ENCODE measurements around the gene SIDT1. TPM values are rescaled to one million over a fixed set of nuclear protein-coding genes. Genes with fewer than 3 reads are reported as not detected.

The SIDT1 gene
- total RNA-seq, 2 donors from 2014 or later, result 34.5 to 44.1 TPM

GRCh38 chr3:113664523-113665094, 132.3 kb downstream of the SIDT1 start:
- DNase-seq (ENCODE audit: low spot score) (no peak), ATAC-seq (no peak)
- peaks cover 14 to 16% of the 10 kb centered on the region in 2 donors for H3K4me1 Mint-ChIP-seq (ENCODE audit: low read depth in 2 of 2)
- no peaks in the 10 kb centered on the region for H3K27me3 Mint-ChIP-seq
- H3K9me3 Mint-ChIP-seq, result no peaks in the 10 kb centered on the region
- H3K4me3 Mint-ChIP-seq, result no peak overlapping the region
- H3K36me3 Mint-ChIP-seq, result peaks cover 15% of the 10 kb centered on the region
- H3K27ac Mint-ChIP-seq, result peak overlapping the region in 1 of 2 donors; percentile 26

DNA sequence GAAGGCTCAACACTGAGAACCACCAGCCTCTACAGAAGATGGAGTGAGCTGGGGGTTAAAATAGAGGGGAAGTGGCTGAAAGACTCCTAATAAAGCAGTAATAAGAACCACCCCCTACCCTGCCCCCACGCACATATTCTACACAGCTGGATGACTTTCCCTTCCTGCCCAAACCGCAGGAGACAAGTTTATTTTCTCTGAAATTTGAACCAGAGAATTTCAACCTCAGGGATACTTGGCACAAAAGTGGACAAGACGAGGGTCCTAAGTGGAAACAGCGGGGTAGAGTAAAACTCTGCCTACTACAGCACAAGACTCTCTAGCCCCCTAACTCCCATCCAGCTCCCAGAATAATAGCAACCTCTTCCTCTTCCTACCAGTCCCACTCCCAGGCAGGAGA, 135.7 kb downstream of the SIDT1 start:
- Mint-ChIP-seq H3K4me1 (ENCODE audit: low read depth in 2 of 2) (peaks cover 14 to 16% of the 10 kb centered on the region in 2 donors), H3K27me3 (no peaks in the 10 kb centered on the region), H3K27ac (no peak overlapping the region), H3K4me3 (no peak overlapping the region), H3K9me3 (no peaks in the 10 kb centered on the region), H3K36me3 (peaks cover 4% of the 10 kb centered on the region)
- ATAC-seq, result no peak
- DNase-seq (ENCODE audit: low spot score), result no peak

- no peaks in the 10 kb centered on the region for H3K9me3 Mint-ChIP-seq
- H3K4me3 Mint-ChIP-seq, result no peak overlapping the region
- H3K27ac Mint-ChIP-seq, result no peak overlapping the region
- peaks cover 11 to 16% of the 10 kb centered on the region in 2 donors for H3K4me1 Mint-ChIP-seq (ENCODE audit: low read depth in 2 of 2)
- no peaks in the 10 kb centered on the region for H3K27me3 Mint-ChIP-seq
- H3K36me3 Mint-ChIP-seq, result peaks cover 20% of the 10 kb centered on the region
- ATAC-seq, result no peak
- DNase-seq (ENCODE audit: low spot score), result no peak
Measured at GRCh38 chr3:113673593-113673992, 141.2 kb downstream of the SIDT1 start.

DNA sequence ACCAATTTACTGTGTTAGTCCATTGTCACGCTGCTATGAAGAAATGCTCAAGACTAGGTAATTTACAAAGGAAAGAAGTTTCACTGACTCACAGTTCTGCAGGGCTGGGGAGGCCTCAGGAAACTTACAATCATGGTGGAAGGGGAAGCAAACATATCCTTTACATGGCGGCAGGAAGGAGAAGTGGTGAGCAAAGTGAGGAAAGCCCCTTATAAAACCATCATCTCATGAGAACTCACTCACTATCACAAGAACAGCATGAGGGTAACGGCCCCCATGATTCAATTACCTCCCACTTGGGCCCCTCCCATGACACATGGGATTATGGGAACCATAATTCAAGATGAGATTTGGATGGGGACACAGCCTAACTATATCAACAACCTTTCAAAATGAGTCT, 143.9 kb downstream of the SIDT1 start:
- no peak for ATAC-seq
- H3K4me3 Mint-ChIP-seq, result no peak overlapping the region

GRCh38 chr3:113677737-113678136, 145.4 kb downstream of the SIDT1 start:
- peaks cover 12 to 18% of the 10 kb centered on the region in 2 donors for H3K4me1 Mint-ChIP-seq (ENCODE audit: low read depth in 2 of 2)
- H3K36me3 Mint-ChIP-seq, result peaks cover 20% of the 10 kb centered on the region
- ATAC-seq, result no peak

More for the DNA sequence above, 143.9 kb downstream of the SIDT1 start:
- Mint-ChIP-seq H3K27ac (peak overlapping the region; percentile 18 to 29), H3K27me3 (no peaks in the 10 kb centered on the region), H3K9me3 (no peaks in the 10 kb centered on the region), H3K4me1 (ENCODE audit: low read depth in 2 of 2) (peaks cover 12 to 18% of the 10 kb centered on the region in 2 donors), H3K36me3 (peaks cover 20% of the 10 kb centered on the region)
- no peak for DNase-seq (ENCODE audit: low spot score)

GRCh38 chr3:113678773-113679172, 146.4 kb downstream of the SIDT1 start:
- Mint-ChIP-seq H3K4me3 (no peak overlapping the region), H3K27ac (no peak overlapping the region), H3K4me1 (ENCODE audit: low read depth in 2 of 2) (peaks cover 13 to 18% of the 10 kb centered on the region in 2 donors), H3K36me3 (peaks cover 20% of the 10 kb centered on the region), H3K9me3 (peaks cover 3% of the 10 kb centered on the region), H3K27me3 (no peaks in the 10 kb centered on the region)
- DNase-seq (ENCODE audit: low spot score) (no peak), ATAC-seq (no peak)

More at GRCh38 chr3:113677737-113678136, 145.4 kb downstream of the SIDT1 start:
- H3K27me3 Mint-ChIP-seq, result no peaks in the 10 kb centered on the region
- H3K4me3 Mint-ChIP-seq, result no peak overlapping the region
- DNase-seq (ENCODE audit: low spot score), result no peak
- H3K9me3 Mint-ChIP-seq, result no peaks in the 10 kb centered on the region
- H3K27ac Mint-ChIP-seq, result no peak overlapping the region

Other genes starting within 250 kb of the SIDT1 start
- 10 to 100 TPM in 1 of 2 donors, 1 to 10 TPM in 1; 7.9 to 11.5 TPM for gene CFAP44, start 91.1 kb upstream of the SIDT1 start, total RNA-seq
- gene SPICE1, start 17.4 kb upstream of the SIDT1 start, total RNA-seq, result 10 to 100 TPM; 17.8 to 21.0 TPM
- 10 to 100 TPM; 18.0 to 19.4 TPM for gene USF3, start 164.1 kb downstream of the SIDT1 start, total RNA-seq
- gene NAA50, start 213.7 kb downstream of the SIDT1 start, total RNA-seq, result 10 to 100 TPM; 97.3 to 98.0 TPM
- gene ATP6V1A, start 214.5 kb downstream of the SIDT1 start, total RNA-seq, result 10 to 100 TPM; 44.7 to 76.8 TPM